ENCODE measurements around the gene ELAVL2.

DNA sequence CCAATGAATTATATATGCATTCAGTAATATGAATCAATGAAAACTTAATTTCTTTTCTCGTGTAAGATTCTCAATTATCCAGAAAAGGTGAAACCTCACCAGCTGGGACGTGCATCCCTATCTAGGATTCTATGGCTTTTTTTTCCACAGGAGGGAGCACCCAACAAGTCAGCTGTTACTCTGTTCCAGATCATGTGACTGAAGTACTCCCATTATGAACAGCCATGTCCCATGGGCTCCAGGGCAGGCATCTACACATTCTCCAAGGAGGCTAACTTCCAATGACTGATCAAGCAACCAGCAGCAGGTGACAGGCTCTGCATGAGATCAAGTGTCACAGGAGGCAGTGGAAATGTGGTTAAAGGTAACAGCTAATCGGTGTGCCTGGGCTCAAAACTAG is 118.8 kb downstream of the ELAVL2 start:
- TF ChIP-seq POLR2A (IDR thresholded peaks at IDR 0.05) (no peak), POLR2AphosphoS5 (IDR thresholded peaks at IDR 0.05) (no peak)
- TF ChIP-seq, protein P1, sequence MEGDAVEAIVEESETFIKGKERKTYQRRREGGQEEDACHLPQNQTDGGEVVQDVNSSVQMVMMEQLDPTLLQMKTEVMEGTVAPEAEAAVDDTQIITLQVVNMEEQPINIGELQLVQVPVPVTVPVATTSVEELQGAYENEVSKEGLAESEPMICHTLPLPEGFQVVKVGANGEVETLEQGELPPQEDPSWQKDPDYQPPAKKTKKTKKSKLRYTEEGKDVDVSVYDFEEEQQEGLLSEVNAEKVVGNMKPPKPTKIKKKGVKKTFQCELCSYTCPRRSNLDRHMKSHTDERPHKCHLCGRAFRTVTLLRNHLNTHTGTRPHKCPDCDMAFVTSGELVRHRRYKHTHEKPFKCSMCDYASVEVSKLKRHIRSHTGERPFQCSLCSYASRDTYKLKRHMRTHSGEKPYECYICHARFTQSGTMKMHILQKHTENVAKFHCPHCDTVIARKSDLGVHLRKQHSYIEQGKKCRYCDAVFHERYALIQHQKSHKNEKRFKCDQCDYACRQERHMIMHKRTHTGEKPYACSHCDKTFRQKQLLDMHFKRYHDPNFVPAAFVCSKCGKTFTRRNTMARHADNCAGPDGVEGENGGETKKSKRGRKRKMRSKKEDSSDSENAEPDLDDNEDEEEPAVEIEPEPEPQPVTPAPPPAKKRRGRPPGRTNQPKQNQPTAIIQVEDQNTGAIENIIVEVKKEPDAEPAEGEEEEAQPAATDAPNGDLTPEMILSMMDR (IDR thresholded peaks at IDR 0.05) = no peak
